ENCODE data around the gene GAL3ST1.

- TF ChIP-seq POLR2A (IDR thresholded peaks at IDR 0.05) (no peak), CTCF (IDR thresholded peaks at IDR 0.05) (no peak), EP300 (IDR thresholded peaks at IDR 0.05) (no peak)
Observed at GRCh38 chr22:30523646-30524489, 50.6 kb downstream of the GAL3ST1 start.

Data from ovary (tissue), 3 donors.